GM23338 (cell line): ENCODE results near the gene PTPRC. TPM values are rescaled to one million over a fixed set of nuclear protein-coding genes. Genes with fewer than 3 reads are reported as not detected.

ENCODE experiments used
- ATAC-seq: fragments of 200-7000 bp; cut with Tn5 transposase; 3 replicates; pipeline ENCODE4 v1.9.1; 2020
- DNase-seq: peaks from one replicate; pipeline ENCODE4 v3.0.0-alpha.2; 2015; ENCODE audit warnings: low spot score
- H2AFZ ChIP-seq: fragments of 200-600 bp; sonication (generic); 2 replicates; pipeline ENCODE4 v1.8.0; 2016; ENCODE audit warnings: antibody characterized with exemption, mild to moderate bottlenecking, moderate library complexity
- H3F3A ChIP-seq: fragments of 200-600 bp; sonication (generic); replicated peaks from 2 replicates; pipeline ENCODE4 v1.8.0; 2017; ENCODE audit warnings: antibody characterized with exemption, mixed run types, low read depth
- H3K27ac ChIP-seq: fragments of 200-600 bp; sonication (generic); 2 replicates; pipeline ENCODE4 v1.6.1; 2016; ENCODE audit warnings: low read depth
- H3K27me3 ChIP-seq: fragments of 200-600 bp; sonication (generic); 2 replicates; pipeline ENCODE4 v1.8.0; 2016; ENCODE audit warnings: mild to moderate bottlenecking, mixed run types, moderate library complexity; ENCODE audit not compliant: insufficient read depth
- H3K36me3 ChIP-seq: fragments of 200-600 bp; sonication (generic); 2 replicates; pipeline ENCODE4 v1.8.0; 2016; ENCODE audit warnings: mild to moderate bottlenecking; ENCODE audit not compliant: insufficient read depth
- H3K4me1 ChIP-seq: fragments of 200-600 bp; sonication (generic); 2 replicates; pipeline ENCODE4 v1.8.0; 2016; ENCODE audit warnings: mild to moderate bottlenecking, moderate library complexity; ENCODE audit not compliant: insufficient read depth
- H3K4me2 ChIP-seq: fragments of 200-600 bp; sonication (generic); 2 replicates; pipeline ENCODE4 v1.7.1; 2017; ENCODE audit warnings: mixed run types
- H3K4me3 ChIP-seq: fragments of 200-600 bp; sonication (generic); 2 replicates; pipeline ENCODE4 v1.6.1; 2016; ENCODE audit warnings: mixed run types
- H3K79me2 ChIP-seq: fragments of 200-600 bp; sonication (generic); replicated peaks from 2 replicates; pipeline ENCODE4 v1.8.0; 2017; ENCODE audit warnings: mild to moderate bottlenecking; ENCODE audit not compliant: insufficient read depth
- H3K9me2 ChIP-seq: fragments of 200-600 bp; sonication (generic); 2 replicates; pipeline ENCODE4 v1.8.0; 2017; ENCODE audit not compliant: insufficient read depth
- H4K20me1 ChIP-seq: fragments of 200-600 bp; sonication (generic); replicated peaks from 2 replicates; pipeline ENCODE4 v1.8.0; 2017; ENCODE audit warnings: mild to moderate bottlenecking; ENCODE audit not compliant: insufficient read depth
- H3K27ac Mint-ChIP-seq: 2 replicates; pipeline ENCODE4 v1.8.0; 2020; ENCODE audit warnings: inconsistent platforms, mild to moderate bottlenecking, moderate library complexity, mixed read lengths
- H3K27me3 Mint-ChIP-seq: 3 replicates; pipeline ENCODE4 v1.8.0; 2022; ENCODE audit warnings: low read depth, mild to moderate bottlenecking, moderate library complexity, mixed read lengths, inconsistent platforms; ENCODE audit not compliant: insufficient read depth, poor library complexity
- H3K36me3 Mint-ChIP-seq: 3 replicates; pipeline ENCODE4 v1.8.0; 2021; ENCODE audit warnings: low read depth, mild to moderate bottlenecking, inconsistent platforms, moderate library complexity, mixed read lengths
- H3K4me1 Mint-ChIP-seq: 3 replicates; pipeline ENCODE4 v1.8.0; 2020; ENCODE audit warnings: mild to moderate bottlenecking, inconsistent platforms, mixed read lengths
- H3K4me3 Mint-ChIP-seq: 3 replicates; pipeline ENCODE4 v1.8.0; 2021; ENCODE audit warnings: moderate library complexity, mild to moderate bottlenecking, inconsistent platforms, mixed read lengths
- H3K9me3 Mint-ChIP-seq: 3 replicates; pipeline ENCODE4 v1.8.0; 2020; ENCODE audit warnings: moderate library complexity, mild to moderate bottlenecking, inconsistent platforms, mixed read lengths
- CREB1 ChIP-seq: fragments of 250-450 bp; sonication (Bioruptor Pico); IDR thresholded peaks from 2 replicates; pipeline ENCODE4 v1.5.0; 2020; ENCODE audit warnings: low read depth, mild to moderate bottlenecking, moderate library complexity
- CTCF ChIP-seq, 2 experiments: fragments of 200-600 bp in 1 of 2; sonication (generic) in 1 of 2; conservative IDR thresholded peaks; 2 replicates each; pipeline versions ENCODE4 v1.5.1 to v1.6.1; 2016 to 2017; ENCODE audit warnings: antibody characterized with exemption in 2 of 2, low read depth in 2 of 2, mild to moderate bottlenecking in 2 of 2, moderate library complexity in 1 of 2
- ETS1 ChIP-seq: IDR thresholded peaks from 2 replicates; pipeline ENCODE4 v1.6.1; 2016; ENCODE audit warnings: antibody characterized with exemption
- EZH2 ChIP-seq: fragments of 200-600 bp; sonication (generic); IDR thresholded peaks from one replicate; pipeline ENCODE4 v1.8.0; 2017; ENCODE audit warnings: antibody characterized with exemption, mild to moderate bottlenecking, low read depth; ENCODE audit not compliant: unreplicated experiment
- NANOG ChIP-seq: IDR thresholded peaks from 2 replicates; pipeline ENCODE4 v1.6.1; 2016; ENCODE audit warnings: antibody characterized with exemption, borderline replicate concordance
- REST ChIP-seq: IDR thresholded peaks from one replicate; pipeline ENCODE4 v1.6.1; 2018; ENCODE audit warnings: antibody characterized with exemption; ENCODE audit not compliant: unreplicated experiment
- STAT1 ChIP-seq: IDR thresholded peaks from one replicate; pipeline ENCODE4 v1.6.1; 2016; ENCODE audit warnings: antibody characterized with exemption; ENCODE audit not compliant: unreplicated experiment
- ZNF114 ChIP-seq: fragments of 250-450 bp; sonication (Bioruptor Pico); IDR thresholded peaks from 2 replicates; pipeline ENCODE4 v1.5.0; 2020; ENCODE audit warnings: mild to moderate bottlenecking, moderate library complexity
- ZNF462 ChIP-seq: fragments of 250-450 bp; sonication (Bioruptor Pico); IDR thresholded peaks from 2 replicates; pipeline ENCODE4 v1.5.0; 2020; ENCODE audit warnings: mild to moderate bottlenecking, moderate library complexity
- polyA plus RNA-seq: library from polyadenylated mRNA; unstranded; fragments of >200 nt; fragmentation: Nextera tagmentation; extraction: Ambion mirVana; gene quantifications from 2 replicates; pipeline ENCODE4 v1.2.1, GENCODE V29; 2016
- total RNA-seq: library from RNA; depleted of rRNA; stranded (reverse); fragments of >200 nt; shearing (Covaris generic); gene quantifications from 2 replicates; pipeline ENCODE4 v1.2.3, GENCODE V29; 2014

PTPRC gene
- total and polyA plus RNA-seq, 2 experiments from 2014 or later: 0.10 to 0.52 TPM

GRCh38 chr1:198686069-198686728, 47.4 kb downstream of the PTPRC start:
- Histone ChIP-seq H3K36me3 (no peaks in the 10 kb centered on the region), H2AFZ (no peak overlapping the region), H3K4me2 (no peak overlapping the region), H3K27ac (no peak overlapping the region), H3K9me2 (no peaks in the 10 kb centered on the region), H3K4me3 (no peak overlapping the region), H3F3A (no peaks in the 10 kb centered on the region), H3K27me3 (no peaks in the 10 kb centered on the region), H4K20me1 (no peaks in the 10 kb centered on the region), H3K4me1 (peaks cover 34% of the 10 kb centered on the region), H3K79me2 (no peaks in the 10 kb centered on the region)
- Mint-ChIP-seq H3K27ac (no peak overlapping the region; the same call in 1 of the 2 replicates), H3K36me3 (no peaks in the 10 kb centered on the region), H3K4me1 (peaks cover 31% of the 10 kb centered on the region), H3K27me3 (no peaks in the 10 kb centered on the region), H3K4me3 (no peak overlapping the region), H3K9me3 (no peaks in the 10 kb centered on the region)
- peak in 1 of 2 experiments; percentile 61; a peak in 3 of 4 replicates for TF ChIP-seq CTCF (conservative IDR thresholded peaks at IDR 0.05; ENCODE audit: low read depth in 2 of 2)
- no peak for TF ChIP-seq NANOG
- no peak for TF ChIP-seq REST
- peak; percentile 43 for DNase-seq
- ATAC-seq: no peak

- Mint-ChIP-seq H3K36me3 (no peaks in the 10 kb centered on the region), H3K9me3 (no peaks in the 10 kb centered on the region), H3K27me3 (no peaks in the 10 kb centered on the region), H3K4me3 (no peak overlapping the region), H3K4me1 (peaks cover 28% of the 10 kb centered on the region), H3K27ac (no peak overlapping the region)
- no peaks in the 10 kb centered on the region for H3K27me3 ChIP-seq
- no peaks in the 10 kb centered on the region for H3F3A ChIP-seq
- H3K9me2 ChIP-seq: no peaks in the 10 kb centered on the region
- H2AFZ ChIP-seq: no peak overlapping the region
- no peaks in the 10 kb centered on the region for H3K79me2 ChIP-seq
- H3K27ac ChIP-seq: no peak overlapping the region
- no peak for ATAC-seq
- H4K20me1 ChIP-seq: no peaks in the 10 kb centered on the region
- no peak overlapping the region for H3K4me2 ChIP-seq
- DNase-seq: no peak
- no peaks in the 10 kb centered on the region for H3K36me3 ChIP-seq
- H3K4me3 ChIP-seq: no peak overlapping the region
- H3K4me1 ChIP-seq: peaks cover 29% of the 10 kb centered on the region
- no peak for TF ChIP-seq EZH2
- TF ChIP-seq STAT1: no peak
- no peak for TF ChIP-seq CREB1
- no peak for TF ChIP-seq ZNF462 (CRISPR knock-in tag)
- TF ChIP-seq ZNF114 (CRISPR knock-in tag): no peak
- no peak for TF ChIP-seq ETS1
Measured at GRCh38 chr1:198687429-198687828, 48.6 kb downstream of the PTPRC start.
